GM19324 (cell line): Measurements from ENCODE around the gene TEX13C.
A peak's percentile ranks its signal among the peaks of the same experiment; 100 is the strongest.
"Not testable (repeated sequence)": the region's sequence is repeated elsewhere in the genome, so short reads cannot be mapped to it uniquely, and the experiment has no call there.

Experiments used
- ATAC-seq: cut with Tn5 transposase; IDR thresholded peaks from one replicate; pipeline ENCODE4 v1.9.1; 2021; ENCODE audit warnings: mild to moderate bottlenecking, moderate library complexity; ENCODE audit not compliant: unreplicated experiment, low FRiP score

TEX13C gene

GRCh38 chrX:125319646-125320521, at the start of gene TEX13C:
Gene TEX13C (plus strand): TSS chrX:125319871. CDS start chrX:125320120, 249 bp downstream.
- no peak for ATAC-seq

DNA sequence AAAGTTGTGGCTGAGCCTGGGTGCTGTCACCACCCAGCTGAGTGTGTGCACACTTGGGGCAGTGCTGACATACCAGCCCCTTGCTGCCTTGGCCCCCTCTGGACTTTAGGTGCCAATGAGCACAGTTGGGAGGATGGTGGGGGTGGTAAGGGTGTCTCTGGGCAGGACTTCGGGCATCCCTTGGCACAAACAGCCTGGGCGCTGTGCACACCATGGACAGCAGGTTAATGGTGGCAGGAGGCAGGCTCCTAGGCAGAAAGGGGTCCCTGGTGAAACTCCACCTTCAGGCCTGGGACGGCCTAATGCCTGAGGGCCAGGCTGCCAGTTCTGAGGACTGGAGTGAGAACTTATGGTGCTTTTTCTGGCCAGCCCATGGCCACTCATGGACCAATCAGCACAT, 32.4 kb upstream of the TEX13C start:
- no peak for ATAC-seq

DNA sequence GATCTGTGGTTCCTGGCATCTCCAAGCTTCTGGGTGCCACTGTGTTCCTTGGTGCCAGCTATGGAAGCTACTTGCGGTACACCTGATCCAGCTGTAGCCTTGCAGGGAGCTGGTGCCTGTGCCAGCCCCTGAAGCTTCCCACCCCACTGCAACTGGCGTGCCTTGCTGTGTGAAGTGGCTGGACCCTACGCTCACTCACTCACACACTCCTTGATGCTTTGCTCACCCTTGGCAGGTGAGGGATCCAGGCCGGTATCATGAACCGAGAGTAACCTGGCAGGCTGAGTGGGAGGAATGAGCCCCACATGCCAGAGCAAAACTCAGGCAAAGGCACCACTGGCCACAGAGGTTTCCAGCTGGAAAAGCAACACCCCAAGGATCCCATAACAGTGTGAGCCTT, 31.3 kb upstream of the TEX13C start:
- no peak for ATAC-seq

DNA sequence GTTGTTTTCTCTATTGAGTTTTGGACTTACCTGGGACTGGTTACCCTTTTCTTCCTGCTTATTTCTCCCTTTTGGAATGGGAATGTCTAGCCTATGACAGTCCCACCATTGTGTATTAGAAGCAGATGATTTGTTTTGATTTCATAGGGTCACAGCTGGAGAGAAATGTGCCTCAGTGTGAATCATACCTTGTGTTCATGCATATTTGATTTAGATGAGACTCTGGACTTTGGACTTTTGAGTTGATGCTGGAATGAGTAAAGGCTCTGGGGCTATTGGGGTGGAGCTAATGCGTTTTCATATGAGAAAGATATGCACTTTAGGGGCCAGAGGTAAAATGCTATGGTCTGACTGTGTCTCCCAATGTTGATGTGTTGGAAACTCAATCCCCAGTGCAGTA, 30.5 kb upstream of the TEX13C start:
- no peak for ATAC-seq

DNA sequence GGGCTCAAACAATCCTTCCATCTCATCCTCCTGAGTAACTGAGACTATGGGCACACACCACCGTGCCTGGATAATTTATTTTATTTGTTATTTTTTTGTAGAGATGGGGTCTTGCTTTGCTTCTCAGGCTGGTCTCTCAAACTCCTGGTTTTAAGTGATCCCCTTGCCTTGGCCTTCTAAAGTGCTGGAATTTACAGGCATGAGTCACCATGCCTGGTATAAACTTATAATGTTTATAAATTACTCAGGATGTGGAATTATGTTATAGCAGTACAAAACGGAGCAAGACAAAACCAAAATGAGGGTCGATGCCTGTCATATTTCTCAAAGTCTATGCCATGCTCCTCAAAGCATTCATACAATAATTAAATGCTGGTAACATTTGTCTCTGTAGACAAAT, 29.8 kb upstream of the TEX13C start:
- ATAC-seq, result no peak

GRCh38 chrX:125291124-125291523, 28.5 kb upstream of the TEX13C start:
- no peak for ATAC-seq

DNA sequence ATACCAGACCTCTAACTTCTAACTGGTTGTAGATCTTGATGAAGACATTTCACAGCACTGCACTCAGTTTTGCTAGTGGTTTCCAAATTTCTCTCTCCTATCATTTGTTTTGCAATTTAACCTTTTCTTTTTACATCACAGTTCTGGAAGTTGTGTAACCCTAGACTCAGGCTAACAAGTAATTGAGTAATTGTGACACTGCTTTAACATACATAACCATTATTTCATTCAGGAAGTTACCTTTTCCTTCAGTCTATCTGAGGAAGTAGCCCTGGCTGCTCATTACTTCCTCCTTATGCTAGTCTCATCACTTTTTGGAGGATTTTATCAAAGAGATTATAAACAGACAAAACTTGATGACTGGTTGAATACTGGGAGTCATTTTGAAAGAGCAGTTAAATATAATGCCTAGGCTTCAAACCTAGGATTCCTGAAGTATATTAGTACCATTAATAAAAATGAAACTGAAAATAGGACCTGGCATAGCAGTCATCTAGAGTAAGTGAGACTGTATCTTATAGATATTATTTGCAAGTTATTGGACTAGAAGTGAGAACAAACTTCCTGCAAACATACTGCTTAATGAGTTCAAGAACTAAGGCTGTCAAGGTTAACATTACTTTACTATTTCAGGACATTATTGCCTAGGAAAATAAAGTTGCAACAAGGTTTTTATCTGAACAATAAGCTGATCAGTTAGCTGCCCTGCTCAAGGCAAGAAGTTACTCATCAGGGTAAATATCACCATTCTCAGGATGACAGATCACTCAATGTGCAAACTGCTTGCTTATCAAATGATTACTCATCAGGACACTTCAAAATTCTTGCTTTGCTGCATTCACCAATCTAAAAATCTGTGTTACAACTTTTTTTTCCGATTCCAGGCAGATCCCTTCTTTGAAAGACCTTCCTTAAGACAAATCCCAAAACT, 25.6 kb upstream of the TEX13C start:
- no peak for ATAC-seq

DNA sequence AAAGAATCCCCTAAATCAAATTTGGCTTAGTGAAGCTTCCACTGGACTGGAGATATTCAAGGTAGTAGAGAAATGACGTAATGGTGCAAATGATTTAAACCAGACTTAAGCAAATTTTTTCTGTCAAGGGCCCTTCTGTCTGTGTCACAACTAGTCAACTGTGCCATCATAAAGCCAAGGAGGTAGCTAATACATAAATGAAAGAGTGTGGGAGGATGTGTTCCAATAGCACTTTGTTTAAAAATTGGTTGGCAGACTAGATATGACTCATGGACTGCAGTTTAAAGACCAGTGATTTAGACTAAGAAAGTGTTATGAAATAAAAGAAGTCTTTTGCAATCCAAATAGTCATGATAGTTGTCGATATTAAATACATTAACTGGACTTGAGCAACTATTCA, 24.3 kb upstream of the TEX13C start:
- peak; percentile 76 for ATAC-seq

DNA sequence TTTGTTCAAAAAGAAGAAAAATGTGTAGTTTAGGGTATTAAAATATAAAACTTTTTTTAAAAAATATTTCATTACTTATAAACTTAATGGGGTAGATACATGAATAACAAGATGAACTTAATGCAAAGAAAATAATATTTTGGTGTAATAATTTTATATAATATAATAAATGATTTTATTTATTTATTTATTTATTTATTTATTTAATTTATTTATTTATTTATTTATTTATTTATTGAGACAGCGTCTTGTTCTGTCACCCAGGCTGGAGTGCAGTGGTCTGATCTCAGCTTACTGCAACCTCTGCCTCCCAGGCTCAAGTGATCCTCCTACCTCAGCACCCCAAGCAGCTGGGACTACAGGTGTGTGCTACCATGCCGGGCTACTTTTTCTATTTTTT, 20.8 kb upstream of the TEX13C start:
- no peak for ATAC-seq

GRCh38 chrX:125306335-125306866, 13.3 kb upstream of the TEX13C start:
- ATAC-seq, result no peak

DNA sequence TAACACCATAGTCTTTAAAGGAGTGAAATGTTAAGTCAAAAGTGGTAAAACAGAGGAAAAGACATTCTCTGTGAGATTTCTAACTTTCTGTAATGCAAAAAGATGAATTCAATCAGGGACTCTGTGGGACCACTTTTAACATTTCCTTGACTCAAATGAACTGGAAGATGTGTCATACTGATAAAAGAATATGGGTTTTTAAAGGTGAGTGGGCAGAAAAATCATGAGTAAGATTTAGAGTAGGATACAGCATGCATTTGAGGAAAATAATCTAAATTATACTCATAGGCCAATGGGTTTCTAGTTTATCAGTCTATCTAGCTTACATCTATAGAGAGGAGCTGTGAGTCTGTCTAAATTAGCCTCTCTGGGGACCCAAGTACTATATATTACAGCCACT, 11.0 kb upstream of the TEX13C start:
- ATAC-seq, result no peak

DNA sequence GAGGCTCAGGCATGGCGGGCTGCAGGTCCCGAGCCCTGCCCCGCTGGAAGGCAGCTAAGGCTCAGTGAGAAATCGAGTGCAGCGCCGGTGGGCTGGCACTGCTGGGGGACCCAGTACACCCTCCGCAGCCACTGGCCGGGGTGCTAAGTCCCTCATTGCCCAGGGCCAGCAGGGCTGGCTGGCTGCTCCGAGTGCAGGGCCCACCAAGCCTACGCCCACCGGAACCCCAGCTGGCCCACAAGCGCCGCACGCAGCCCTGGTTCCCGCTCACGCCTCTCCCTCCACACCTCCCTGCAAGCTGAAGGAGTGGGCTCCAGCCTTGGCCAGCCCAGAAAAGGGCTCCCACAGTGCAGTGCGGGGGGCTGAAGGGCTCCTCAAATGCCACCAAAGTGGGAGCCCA, 505 bp upstream of the TEX13C start:
- ATAC-seq, result not testable (repeated sequence)

- no peak for ATAC-seq
These were observed 2.8 kb downstream of the TEX13C start for GRCh38 chrX:125322431-125322830.

DNA sequence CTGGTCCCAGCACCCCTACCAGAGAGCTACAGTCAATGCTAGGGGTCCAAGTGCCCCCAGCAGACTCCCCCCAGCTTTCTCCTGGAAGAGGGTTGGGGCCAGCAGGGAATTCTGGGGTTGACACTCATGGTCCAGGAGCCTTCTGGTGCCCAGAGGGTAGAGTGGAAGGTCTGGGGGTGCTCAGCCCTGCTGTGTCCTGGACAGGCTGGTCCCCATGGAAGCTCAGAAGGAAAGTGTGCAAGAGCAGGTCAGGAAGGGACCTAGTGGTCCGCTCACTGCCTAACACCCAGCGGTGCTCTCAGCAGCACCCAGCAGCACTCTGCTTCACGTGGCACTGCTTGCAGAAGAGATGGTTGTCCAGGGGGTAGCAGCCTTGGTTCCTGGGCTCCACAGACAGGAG, 6.9 kb downstream of the TEX13C start:
- ATAC-seq, result no peak

DNA sequence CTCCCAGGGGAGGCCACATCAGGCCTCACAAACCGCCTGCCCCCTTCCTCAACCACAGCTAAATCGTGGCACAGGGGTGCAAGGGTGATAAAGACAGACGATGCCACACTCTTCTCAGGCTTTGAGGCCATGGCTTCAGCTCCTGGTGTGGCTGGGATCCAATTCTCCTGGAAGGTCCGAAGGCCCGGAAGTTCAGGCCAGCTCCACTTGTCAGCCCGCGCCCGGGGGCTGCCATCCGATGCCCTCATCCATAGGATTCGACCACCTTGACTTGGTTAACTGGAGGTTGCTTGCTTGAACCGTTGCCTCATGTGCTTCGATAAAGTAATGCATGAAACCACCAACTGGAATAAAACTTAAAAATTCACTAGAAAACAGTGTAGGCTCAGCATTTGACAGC, 8.2 kb downstream of the TEX13C start:
- ATAC-seq, result no peak

- ATAC-seq, result no peak
These were observed 13.9 kb downstream of the TEX13C start for GRCh38 chrX:125333583-125333982.

- ATAC-seq, result no peak
These were observed 20.8 kb downstream of the TEX13C start for GRCh38 chrX:125340490-125340889.

GRCh38 chrX:125374169-125374568, 54.5 kb downstream of the TEX13C start:
- ATAC-seq, result no peak
